ENCODE results near the gene HOXD11. TPM values are rescaled to one million over a fixed set of nuclear protein-coding genes. Genes with fewer than 3 reads are reported as not detected.

Gene HOXD11
- total and polyA plus RNA-seq, 9 of the 15 experiments (the other 6 are each of a cell fraction or from before 2014, with no cell fraction given), result not detected

GRCh38 chr2:176125772-176126054 lies 18.6 kb downstream of the HOXD11 start (continued):
- no peak for TF ChIP-seq CHD7 (IDR thresholded peaks at IDR 0.05; ENCODE audit: low read depth, low read length)
- no peak for TF ChIP-seq IFI16 (CRISPR knock-in tag; IDR thresholded peaks at IDR 0.05)
- no peak for TF ChIP-seq HOXB6 (CRISPR knock-in tag; IDR thresholded peaks at IDR 0.05; ENCODE audit: borderline replicate concordance)

Measured in K562 (cell line).